ENCODE data around the gene GLS.
"Not testable (repeated sequence)": the region's sequence is repeated elsewhere in the genome, so short reads cannot be mapped to it uniquely, and the experiment has no call there.

Gene GLS

DNA sequence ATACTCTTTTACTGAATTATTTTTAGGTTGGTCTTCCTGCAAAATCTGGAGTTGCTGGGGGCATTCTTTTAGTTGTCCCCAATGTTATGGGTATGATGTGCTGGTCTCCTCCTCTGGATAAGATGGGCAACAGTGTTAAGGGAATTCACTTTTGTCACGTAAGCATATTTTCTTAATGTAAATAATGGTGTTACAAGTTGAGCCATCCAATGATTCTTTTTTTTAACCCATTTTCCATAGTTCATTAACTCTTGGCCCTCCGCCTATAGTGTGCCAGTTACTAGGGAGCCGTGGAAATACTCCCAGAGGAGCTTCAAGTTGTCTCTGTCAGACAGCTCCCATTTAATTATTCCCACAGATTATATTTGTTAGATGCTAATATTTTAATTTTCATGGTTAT is 49.8 kb downstream of the GLS start:
- no peak for DNase-seq (ENCODE audit: low read depth in 2 of 2)

GRCh38 chr2:190932514-190932913 is 51.9 kb downstream of the GLS start:
- no peak for DNase-seq (ENCODE audit: low read depth in 2 of 2)

GRCh38 chr2:190933361-190933760 is 52.7 kb downstream of the GLS start:
- no peak for DNase-seq (ENCODE audit: low read depth in 2 of 2)

DNA sequence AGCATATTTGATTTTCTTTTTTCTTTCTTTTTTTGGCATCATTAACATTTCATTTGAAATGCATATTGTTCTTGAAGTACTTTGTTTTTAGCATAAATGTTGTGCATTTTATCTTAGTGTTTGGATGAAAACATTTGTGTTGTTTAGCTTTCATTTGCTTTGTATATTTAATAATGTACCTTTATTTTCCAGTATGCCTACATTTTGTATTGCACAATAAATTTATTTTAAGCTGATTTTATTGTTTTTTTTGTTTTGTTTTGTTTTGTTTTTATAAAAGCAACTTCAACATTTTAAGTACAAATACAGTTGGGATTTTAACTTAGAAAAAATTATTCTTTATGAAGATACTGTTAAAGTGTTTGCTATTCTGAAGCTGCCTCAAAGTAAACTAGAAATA is 54.4 kb downstream of the GLS start:
- no peak for DNase-seq (ENCODE audit: low read depth in 2 of 2)

GRCh38 chr2:190938771-190939335 is 58.2 kb downstream of the GLS start:
- no peak for DNase-seq (ENCODE audit: low read depth in 2 of 2)

GRCh38 chr2:190940454-190940853 is 59.8 kb downstream of the GLS start:
- DNase-seq (ENCODE audit: low read depth in 2 of 2), result no peak

GRCh38 chr2:190941571-190941970 is 61.0 kb downstream of the GLS start:
- no peak for DNase-seq (ENCODE audit: low read depth in 2 of 2)

- no peak for DNase-seq (ENCODE audit: low read depth in 2 of 2)
Observed at GRCh38 chr2:190942697-190943096, 62.1 kb downstream of the GLS start.

DNA sequence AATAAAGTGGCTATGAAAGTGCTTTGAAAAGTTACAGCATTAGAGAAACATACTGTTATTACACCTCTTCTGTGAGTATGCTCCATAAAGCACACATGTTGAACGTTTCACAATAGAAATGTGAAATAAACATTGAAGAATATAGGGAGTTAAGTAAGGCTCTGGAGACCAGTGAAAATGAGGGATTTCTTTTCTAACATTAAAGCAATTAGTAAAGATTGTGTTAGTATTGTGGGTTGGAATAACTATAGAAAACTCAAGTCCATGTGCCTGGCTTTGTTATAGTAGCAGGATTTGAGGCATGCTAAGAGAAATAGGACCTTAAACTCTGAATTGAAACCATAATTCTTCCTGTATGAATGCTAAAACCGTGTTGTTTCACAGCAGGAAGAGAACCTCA is 63.1 kb downstream of the GLS start:
- DNase-seq (ENCODE audit: low read depth in 2 of 2), result no peak

DNA sequence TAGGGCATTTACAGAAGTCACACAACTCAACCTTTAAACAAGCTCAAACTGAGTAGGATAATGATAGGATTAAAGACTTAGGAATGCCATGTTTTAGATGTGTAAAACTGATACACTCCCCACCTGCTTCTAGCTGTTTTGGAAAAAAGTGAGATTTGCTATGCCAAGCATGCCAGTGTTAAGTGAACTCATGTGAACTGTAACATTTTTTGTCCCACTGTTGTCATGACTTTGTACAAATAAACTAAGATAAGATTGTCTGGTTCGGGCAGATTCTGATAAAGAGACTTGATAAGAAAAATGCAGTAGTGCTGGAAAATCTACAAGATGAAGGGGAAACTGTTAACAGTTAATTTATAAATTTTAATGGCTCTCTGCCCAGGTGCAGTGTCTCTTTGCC is 66.5 kb downstream of the GLS start:
- no peak for DNase-seq (ENCODE audit: low read depth in 2 of 2)

GRCh38 chr2:190947711-190948251 is 67.2 kb downstream of the GLS start:
- DNase-seq (ENCODE audit: low read depth in 2 of 2), result no peak

DNA sequence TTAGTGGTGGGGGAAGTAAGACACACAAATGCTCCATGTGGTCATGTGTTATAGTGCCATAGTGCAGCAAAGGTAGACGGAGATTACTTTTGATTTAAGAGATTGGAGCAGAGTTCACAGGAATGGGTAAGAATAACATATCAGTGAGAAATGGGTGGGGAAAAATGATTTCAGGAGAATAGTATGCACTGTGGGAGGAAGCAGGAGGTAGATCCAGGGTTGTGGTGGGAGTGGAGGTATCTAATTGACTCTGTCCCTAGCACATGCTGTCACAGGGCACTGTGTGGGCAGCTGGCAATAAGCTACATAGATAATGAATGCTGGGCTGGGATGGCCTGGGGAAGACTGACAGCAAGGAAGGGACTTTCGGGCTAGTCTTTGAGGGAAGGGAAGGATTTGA is 68.0 kb downstream of the GLS start:
- DNase-seq (ENCODE audit: low read depth in 2 of 2), result no peak

- DNase-seq (ENCODE audit: low read depth in 2 of 2), result no peak
Observed at GRCh38 chr2:190950566-190950991, 70.0 kb downstream of the GLS start.

DNA sequence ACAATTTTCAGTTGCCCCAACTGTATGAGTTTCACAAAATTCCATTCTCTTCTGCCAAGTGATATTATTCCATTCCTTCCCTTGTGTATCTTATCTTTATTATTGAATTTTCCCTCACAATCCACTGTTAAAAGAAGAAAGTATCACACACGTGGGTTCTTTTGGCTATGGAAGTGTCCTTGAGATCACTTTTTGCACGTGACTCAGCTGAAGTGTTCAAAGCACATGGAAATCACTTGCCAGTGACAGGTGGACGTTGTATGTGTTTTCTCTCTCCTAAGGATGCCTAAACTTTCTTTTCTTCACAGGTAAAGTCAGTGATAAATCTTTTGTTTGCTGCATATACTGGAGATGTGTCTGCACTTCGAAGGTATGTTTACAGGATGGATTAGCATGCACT is 72.6 kb downstream of the GLS start:
- no peak for DNase-seq (ENCODE audit: low read depth in 2 of 2)

DNA sequence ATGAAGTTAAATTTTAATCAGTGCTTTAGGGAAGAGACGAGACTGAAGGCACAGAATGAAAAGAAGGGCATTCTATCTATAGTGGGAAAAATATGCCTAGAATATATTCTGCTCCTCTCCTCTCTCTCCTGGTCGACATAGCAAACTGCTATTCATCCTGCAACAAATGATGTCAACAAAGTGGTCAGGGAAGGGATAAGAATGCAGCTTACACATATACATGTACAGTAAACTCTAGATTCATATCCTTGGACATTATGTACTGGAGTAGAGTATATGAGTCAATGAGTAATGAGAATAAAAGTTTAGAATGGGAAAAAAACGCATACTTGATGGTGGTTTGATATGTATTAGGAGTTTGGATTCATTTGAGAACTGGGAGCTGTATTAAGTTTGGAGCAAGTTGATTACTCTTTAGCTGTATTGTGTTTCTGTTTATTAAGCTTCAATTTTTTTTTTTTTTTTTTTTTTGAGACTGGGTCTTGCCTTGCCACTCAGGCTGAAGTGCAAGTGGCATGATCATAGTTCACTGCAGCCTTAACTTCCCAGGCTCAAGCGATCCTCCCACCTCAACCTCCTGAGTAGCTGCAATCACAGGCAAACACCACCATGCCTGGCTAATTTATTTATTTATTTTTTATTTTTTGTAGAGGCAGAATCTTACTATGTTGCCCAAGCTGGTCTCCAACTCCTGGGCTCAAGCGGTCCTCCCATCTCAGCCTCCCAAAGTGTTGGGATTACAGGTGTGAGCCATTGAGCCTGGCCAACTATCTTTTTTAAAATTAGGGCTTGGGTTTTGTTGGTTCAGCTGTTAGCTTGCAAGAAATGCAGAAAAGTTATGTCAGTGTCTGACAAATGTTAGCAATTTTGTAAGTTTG is 79.5 kb downstream of the GLS start:
- no peak for DNase-seq (ENCODE audit: low read depth in 2 of 2)

DNA sequence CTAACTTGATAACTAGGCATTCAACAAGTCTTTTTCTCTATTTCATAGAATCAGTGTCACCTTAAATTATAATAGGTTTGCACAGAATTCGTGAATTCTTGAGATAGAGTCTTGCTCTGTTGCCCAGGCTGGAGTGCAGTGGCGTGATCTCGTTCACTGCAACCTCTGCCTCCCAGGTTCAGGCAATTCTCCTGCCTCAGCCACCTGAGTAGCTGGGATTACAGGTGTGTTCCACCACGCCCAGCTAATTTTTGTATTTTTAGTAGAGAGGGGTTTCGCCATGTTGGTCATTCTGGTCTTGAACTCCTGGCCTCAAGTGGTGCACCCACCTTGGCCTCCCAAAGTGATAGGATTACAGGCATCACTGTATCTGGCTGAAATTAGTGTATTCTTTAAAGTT is 80.5 kb downstream of the GLS start:
- DNase-seq (ENCODE audit: low read depth in 2 of 2), result not testable (repeated sequence)

- no peak for DNase-seq (ENCODE audit: low read depth in 2 of 2)
Observed at GRCh38 chr2:190961918-190962487, 81.4 kb downstream of the GLS start.

DNA sequence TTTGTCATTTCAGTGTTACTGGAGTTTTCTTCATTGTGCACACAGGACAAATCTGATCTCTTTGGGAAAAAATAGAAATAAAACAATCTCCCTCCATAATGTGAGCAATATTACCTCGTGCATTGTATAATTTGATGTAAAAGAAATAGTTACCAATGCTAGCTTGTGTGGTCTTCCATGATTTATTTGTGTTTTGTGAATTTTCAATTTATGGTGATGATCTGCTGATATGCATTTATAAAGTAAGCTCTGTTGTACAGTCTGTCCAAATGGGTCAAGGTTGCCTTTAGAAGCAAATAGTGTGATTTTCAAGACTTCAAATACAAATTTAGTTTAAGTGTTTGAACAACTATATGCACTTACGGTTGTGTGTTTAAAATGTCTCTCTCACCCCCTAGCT is 82.5 kb downstream of the GLS start:
- no peak for DNase-seq (ENCODE audit: low read depth in 2 of 2)

GRCh38 chr2:190964170-190964795 is 83.7 kb downstream of the GLS start:
- DNase-seq (ENCODE audit: low read depth in 2 of 2), result no peak

DNA sequence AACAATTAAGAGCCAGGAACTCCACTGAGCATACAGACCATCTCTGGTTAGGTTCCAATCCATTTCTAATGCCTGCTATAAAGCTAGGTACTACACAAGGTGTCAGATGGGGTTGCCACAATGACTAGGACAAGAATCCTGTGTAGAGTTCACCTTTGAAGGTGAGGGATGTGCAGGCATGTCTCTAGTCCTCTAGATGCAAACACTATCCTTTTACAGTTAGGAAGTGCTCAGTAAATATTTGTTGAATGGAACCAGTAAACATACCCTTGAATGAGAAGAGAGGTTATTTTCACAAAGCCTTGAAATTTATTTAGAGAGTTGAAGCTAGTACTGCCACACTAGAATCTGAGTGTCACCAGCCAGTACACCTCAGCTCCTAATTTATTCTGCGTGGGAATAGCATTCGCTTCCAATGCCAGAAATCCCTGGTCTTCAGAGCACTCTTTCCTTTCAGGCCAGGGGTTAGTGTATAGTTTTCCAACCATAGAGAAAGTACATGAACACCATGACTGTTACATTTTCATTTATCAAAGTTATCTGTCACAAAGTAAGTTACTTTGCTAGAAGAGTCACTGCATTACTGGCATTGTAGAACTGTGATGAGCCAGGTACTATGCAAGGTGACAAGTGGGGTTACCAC is 85.1 kb downstream of the GLS start:
- DNase-seq (ENCODE audit: low read depth in 2 of 2), result no peak

- no peak for DNase-seq (ENCODE audit: low read depth in 2 of 2)
Observed at GRCh38 chr2:190968522-190968921, 87.9 kb downstream of the GLS start.

- no peak for DNase-seq (ENCODE audit: low read depth in 2 of 2)
Observed at GRCh38 chr2:190970160-190970559, 89.5 kb downstream of the GLS start.
